Keratinocyte (primary cell): ENCODE results near the gene XKRX. TPM values are rescaled to one million over a fixed set of nuclear protein-coding genes. Genes with fewer than 3 reads are reported as not detected.

Source experiments
- DNase-seq: peaks from one replicate; pipeline ENCODE4 v3.0.0-alpha.2; 2011; ENCODE audit warnings: low read depth, missing footprints, low spot score
- FAIRE-seq: peaks from 2 replicates; lab custom pipeline; 2011; peaks lifted over from hg19 to GRCh38; lab: Jason Lieb, UNC
- H2AFZ ChIP-seq: 2 replicates; pipeline ENCODE4 v1.6.0; 2012; ENCODE audit warnings: low read length, control low read depth, inconsistent platforms; ENCODE audit not compliant: control insufficient read depth
- H3K27ac ChIP-seq: 2 replicates; pipeline ENCODE4 v1.5.1; 2011; ENCODE audit warnings: low read length; ENCODE audit not compliant: control insufficient read depth, insufficient read depth
- H3K27me3 ChIP-seq: 3 replicates; pipeline ENCODE4 v1.6.0; 2011; ENCODE audit warnings: low read length; ENCODE audit not compliant: control insufficient read depth, insufficient read depth; ENCODE audit errors: extremely low read depth
- H3K36me3 ChIP-seq, 2 experiments: 2 replicates in 1 of 2; 3 replicates in 1 of 2; pipeline ENCODE4 v1.5.1; 2011; ENCODE audit warnings: low read length in 2 of 2, mild to moderate bottlenecking in 1 of 2; ENCODE audit not compliant: control insufficient read depth in 2 of 2, insufficient read depth in 2 of 2; ENCODE audit errors: extremely low read depth in 1 of 2
- H3K4me1 ChIP-seq: 3 replicates; pipeline ENCODE4 v1.5.1; 2011; ENCODE audit warnings: low read length; ENCODE audit not compliant: control insufficient read depth, insufficient read depth; ENCODE audit errors: extremely low read depth
- H3K4me2 ChIP-seq: 3 replicates; pipeline ENCODE4 v1.6.0; 2011; ENCODE audit warnings: low read depth, low read length; ENCODE audit not compliant: control insufficient read depth, insufficient read depth; ENCODE audit errors: extremely low read depth
- H3K4me3 ChIP-seq, 3 experiments: fragments of 200-600 bp in 1 of 3; sonication (generic) in 1 of 3; 2 replicates in 2 of 3; 3 replicates in 1 of 3; pipeline ENCODE4 v1.5.1; 2011 to 2016; ENCODE audit warnings: low read length in 3 of 3, mild to moderate bottlenecking in 3 of 3, control low read depth in 2 of 3, inconsistent platforms in 1 of 3, low read depth in 1 of 3, mixed read lengths in 1 of 3, mixed run types in 1 of 3, moderate library complexity in 1 of 3; ENCODE audit not compliant: control insufficient read depth in 2 of 3, insufficient read depth in 2 of 3; ENCODE audit errors: extremely low read depth in 1 of 3
- H3K79me2 ChIP-seq: 2 replicates; pipeline ENCODE4 v1.6.0; 2012; ENCODE audit warnings: low read length; ENCODE audit not compliant: control insufficient read depth, insufficient read depth
- H3K9ac ChIP-seq: 3 replicates; pipeline ENCODE4 v1.6.0; 2011; ENCODE audit warnings: low read length; ENCODE audit not compliant: control insufficient read depth, insufficient read depth; ENCODE audit errors: extremely low read depth
- H3K9me1 ChIP-seq: 3 replicates; pipeline ENCODE4 v1.6.0; 2011; ENCODE audit warnings: low read length; ENCODE audit not compliant: control insufficient read depth, insufficient read depth; ENCODE audit errors: extremely low read depth
- H3K9me3 ChIP-seq: 2 replicates; pipeline ENCODE4 v1.5.1; 2012; ENCODE audit warnings: low read depth, low read length; ENCODE audit not compliant: control insufficient read depth
- H4K20me1 ChIP-seq: 3 replicates; pipeline ENCODE4 v1.6.0; 2011; ENCODE audit warnings: low read length; ENCODE audit not compliant: control insufficient read depth, insufficient read depth; ENCODE audit errors: extremely low read depth
- CTCF ChIP-seq, 3 experiments: IDR thresholded peaks in 1 of 3; conservative IDR thresholded peaks in 1 of 3; optimal IDR thresholded peaks in 1 of 3; 2 replicates in 2 of 3; 3 replicates in 1 of 3; pipeline versions ENCODE3 to v1.5.1; 2011; ENCODE audit warnings: low read length in 3 of 3, mild to moderate bottlenecking in 3 of 3, moderate library complexity in 2 of 3, control low read depth in 1 of 3, inconsistent platforms in 1 of 3; ENCODE audit not compliant: insufficient read depth in 2 of 3; ENCODE audit errors: extremely low read depth in 1 of 3
- EZH2 ChIP-seq: IDR thresholded peaks from one replicate; pipeline ENCODE4 v1.6.1; 2012; ENCODE audit warnings: inconsistent platforms, mild to moderate bottlenecking, low read length, moderate library complexity
- dilution Hi-C: fragments of 300-500 bp; cut with MboI; formaldehyde crosslinking; loops from one replicate; pipeline ENCODE4 v1.7.0; 2020; ENCODE audit warnings: low sequenced_read_pairs; ENCODE audit not compliant: extremely low pct_ligation_motif_present
- polyA plus RNA-seq, 5 experiments: library from polyadenylated mRNA; depleted of rRNA in 3 of 5; stranded (reverse) in 3 of 5; stranded (forward) in 1 of 5; unstranded in 1 of 5; fragments of >200 nt; gene quantifications; 1 replicate in 1 of 5; 2 replicates in 3 of 5; 3 replicates in 1 of 5; pipeline versions ENCODE4 v1.2.1 to v1.2.3, GENCODE V29; 2011 to 2012; ENCODE audit warnings: missing spikeins in 2 of 5, low read depth in 1 of 5, low replicate concordance in 1 of 5

XKRX gene
- polyA plus RNA-seq, 1 donor (not counting 4 experiments of a cell fraction or from before 2014, with no cell fraction given) = 0.26 TPM

DNA sequence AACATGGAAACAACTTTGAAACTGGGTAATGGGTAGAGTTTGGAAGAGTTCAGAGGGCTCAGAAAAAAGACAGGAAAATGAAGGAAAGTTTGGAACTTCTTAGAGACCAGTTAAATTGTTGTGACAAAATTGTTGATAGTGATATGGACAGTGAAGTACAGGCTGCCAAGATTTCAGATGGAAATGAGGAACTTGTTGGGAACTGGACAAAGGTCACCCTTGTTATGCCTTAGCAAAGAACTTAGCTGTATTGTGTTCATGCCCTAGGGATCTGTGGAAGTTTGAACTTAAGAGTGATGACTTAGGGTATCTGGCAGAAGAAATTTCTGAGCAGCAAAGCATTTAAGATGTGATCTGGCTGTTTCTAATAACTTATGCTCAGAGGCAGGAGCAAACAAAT, 35.6 kb upstream of the XKRX start:
- Histone ChIP-seq H3K4me1 (no peaks in the 10 kb centered on the region), H4K20me1 (no peaks in the 10 kb centered on the region), H3K9ac (no peak overlapping the region), H3K36me3 (no peaks in the 10 kb centered on the region), H3K27ac (no peak overlapping the region), H3K27me3 (no peaks in the 10 kb centered on the region), H3K9me1 (no peaks in the 10 kb centered on the region), H3K4me2 (no peak overlapping the region), H3K9me3 (no peaks in the 10 kb centered on the region), H2AFZ (no peak overlapping the region), H3K79me2 (no peaks in the 10 kb centered on the region), H3K4me3 (no peak overlapping the region)
- FAIRE-seq (no peak), DNase-seq (no peak)
- dilution Hi-C loops = no loop called here
- no peak for TF ChIP-seq EZH2
- no peak for TF ChIP-seq CTCF (optimal IDR thresholded peaks at IDR 0.05 in 1 of 3, IDR thresholded peaks at IDR 0.05 in 1 of 3, conservative IDR thresholded peaks at IDR 0.05 in 1 of 3; ENCODE audit: extremely low read depth in 1 of 3, insufficient read depth in 2 of 3, low read length in 3 of 3)

- no peak overlapping the region for H3K27ac ChIP-seq
- no peaks in the 10 kb centered on the region for H4K20me1 ChIP-seq
- FAIRE-seq (no peak), DNase-seq (no peak)
- no peak overlapping the region for H3K4me2 ChIP-seq
- dilution Hi-C loops = no loop called here
- H3K9me1 ChIP-seq = no peaks in the 10 kb centered on the region
- no peak overlapping the region for H3K9ac ChIP-seq
- no peaks in the 10 kb centered on the region for H3K79me2 ChIP-seq
- no peak for TF ChIP-seq CTCF (optimal IDR thresholded peaks at IDR 0.05 in 1 of 3, IDR thresholded peaks at IDR 0.05 in 1 of 3, conservative IDR thresholded peaks at IDR 0.05 in 1 of 3; ENCODE audit: extremely low read depth in 1 of 3, insufficient read depth in 2 of 3, low read length in 3 of 3)
- TF ChIP-seq EZH2 = no peak
- H3K4me1 ChIP-seq = no peaks in the 10 kb centered on the region
- H3K9me3 ChIP-seq = no peaks in the 10 kb centered on the region
- no peaks in the 10 kb centered on the region for H3K36me3 ChIP-seq
- no peak overlapping the region for H2AFZ ChIP-seq
- H3K4me3 ChIP-seq = no peak overlapping the region
- H3K27me3 ChIP-seq = no peaks in the 10 kb centered on the region
Observed at GRCh38 chrX:100962811-100963210, 34.1 kb upstream of the XKRX start.
